ENCODE results near the gene CRIM1.

The CRIM1 gene

GRCh38 chr2:36516136-36516870 is 160.7 kb downstream of the CRIM1 start:
- DNase-seq (ENCODE audit: low read depth, low spot score), result no peak

GRCh38 chr2:36520431-36520830 is 164.9 kb downstream of the CRIM1 start:
- DNase-seq (ENCODE audit: low read depth, low spot score), result no peak

- DNase-seq (ENCODE audit: low read depth, low spot score), result no peak
These were observed 167.6 kb downstream of the CRIM1 start for GRCh38 chr2:36523153-36523552.

- DNase-seq (ENCODE audit: low read depth, low spot score), result no peak
These were observed 169.7 kb downstream of the CRIM1 start for GRCh38 chr2:36525245-36525644.

GRCh38 chr2:36526226-36526625 is 170.6 kb downstream of the CRIM1 start:
- no peak for DNase-seq (ENCODE audit: low read depth, low spot score)

- no peak for DNase-seq (ENCODE audit: low read depth, low spot score)
These were observed 172.7 kb downstream of the CRIM1 start for GRCh38 chr2:36528274-36528673.

GRCh38 chr2:36528766-36529392 is 173.3 kb downstream of the CRIM1 start:
- DNase-seq (ENCODE audit: low read depth, low spot score), result no peak

GRCh38 chr2:36530178-36530982 is 174.8 kb downstream of the CRIM1 start:
- no peak for DNase-seq (ENCODE audit: low read depth, low spot score)

- no peak for DNase-seq (ENCODE audit: low read depth, low spot score)
These were observed 175.4 kb downstream of the CRIM1 start for GRCh38 chr2:36530983-36531354.

- DNase-seq (ENCODE audit: low read depth, low spot score), result no peak
These were observed 178.8 kb downstream of the CRIM1 start for GRCh38 chr2:36534275-36534799.

GRCh38 chr2:36535099-36535498 is 179.5 kb downstream of the CRIM1 start:
- no peak for DNase-seq (ENCODE audit: low read depth, low spot score)

GRCh38 chr2:36536776-36537175 is 181.2 kb downstream of the CRIM1 start:
- DNase-seq (ENCODE audit: low read depth, low spot score), result no peak

- DNase-seq (ENCODE audit: low read depth, low spot score), result no peak
These were observed 182.8 kb downstream of the CRIM1 start for GRCh38 chr2:36538335-36538734.

- no peak for DNase-seq (ENCODE audit: low read depth, low spot score)
These were observed 184.1 kb downstream of the CRIM1 start for GRCh38 chr2:36539631-36540030.

GRCh38 chr2:36540986-36541754 is 185.6 kb downstream of the CRIM1 start:
- DNase-seq (ENCODE audit: low read depth, low spot score), result no peak

GRCh38 chr2:36541891-36542595 is 186.5 kb downstream of the CRIM1 start:
- DNase-seq (ENCODE audit: low read depth, low spot score), result no peak

- no peak for DNase-seq (ENCODE audit: low read depth, low spot score)
These were observed 189.2 kb downstream of the CRIM1 start for GRCh38 chr2:36544638-36545338.

GRCh38 chr2:36545871-36546416 is 190.4 kb downstream of the CRIM1 start:
- DNase-seq (ENCODE audit: low read depth, low spot score), result no peak

GRCh38 chr2:36547906-36548305 is 192.3 kb downstream of the CRIM1 start:
- no peak for DNase-seq (ENCODE audit: low read depth, low spot score)

- DNase-seq (ENCODE audit: low read depth, low spot score), result no peak
These were observed 193.6 kb downstream of the CRIM1 start for GRCh38 chr2:36549165-36549574.
